MV-4-11 (cell line): Measurements from ENCODE around the gene SGSM2.

ENCODE experiments used
- DNase-seq: peaks from one replicate; lab custom pipeline; 2025; lab: John Stamatoyannopoulos, UW

The SGSM2 gene

GRCh38 chr17:2427215-2427614 lies 89.9 kb downstream of the SGSM2 start:
- no peak for DNase-seq

- DNase-seq = no peak
These were observed 90.6 kb downstream of the SGSM2 start for GRCh38 chr17:2427910-2428309.
